Liver (tissue), 3 donors: ENCODE measurements around the gene NR2C2AP.

ENCODE experiments used
- ATF3 ChIP-seq: IDR thresholded peaks from 2 replicates; pipeline ENCODE4 v1.6.1; 2016; ENCODE audit warnings: antibody characterized with exemption
- CTCF ChIP-seq: fragments of 150-350 bp; IDR thresholded peaks from 2 replicates; pipeline ENCODE4 v1.5.1; 2017; ENCODE audit warnings: improper control_type of control experiment, low read depth, low read length; ENCODE audit not compliant: missing input control
- EGR1 ChIP-seq, 2 donors: IDR thresholded peaks; 2 replicates each; pipeline ENCODE4 v1.6.1; 2016 to 2018; ENCODE audit warnings: antibody characterized with exemption in 2 of 2, low read depth in 2 of 2
- GABPA ChIP-seq, 2 donors: IDR thresholded peaks in 1 of 2; conservative IDR thresholded peaks in 1 of 2; 2 replicates each; pipeline ENCODE4 v1.6.1; 2016; ENCODE audit warnings: antibody characterized with exemption in 2 of 2, mild to moderate bottlenecking in 1 of 2, moderate library complexity in 1 of 2
- MAX ChIP-seq: IDR thresholded peaks from 2 replicates; pipeline ENCODE4 v1.6.1; 2016; ENCODE audit warnings: antibody characterized with exemption
- REST ChIP-seq: IDR thresholded peaks from 2 replicates; pipeline ENCODE4 v1.6.1; 2016; ENCODE audit warnings: antibody characterized with exemption, mild to moderate bottlenecking
- SP1 ChIP-seq: IDR thresholded peaks from 2 replicates; pipeline ENCODE4 v1.6.1; 2018; ENCODE audit warnings: antibody characterized with exemption, mild to moderate bottlenecking
- TAF1 ChIP-seq: conservative IDR thresholded peaks from 2 replicates; pipeline ENCODE4 v1.6.1; 2016; ENCODE audit warnings: antibody characterized with exemption, mild to moderate bottlenecking
- YY1 ChIP-seq: IDR thresholded peaks from 2 replicates; pipeline ENCODE4 v1.6.1; 2016; ENCODE audit warnings: antibody characterized with exemption, mild to moderate bottlenecking
- donor health status: healthy.
- donor health status: healthy.

GRCh38 chr19:19160461-19161035 lies 42.7 kb downstream of the NR2C2AP start:
- TF ChIP-seq YY1 (no peak), SP1 (no peak), CTCF (no peak), ATF3 (no peak), GABPA (IDR thresholded peaks at IDR 0.05 in 1 of 2, conservative IDR thresholded peaks at IDR 0.05 in 1 of 2) (no peak), REST (no peak), EGR1 (IDR thresholded peaks at IDR 0.05; ENCODE audit: low read depth in 2 of 2) (no peak), TAF1 (no peak), MAX (no peak)
